Midbrain (tissue), 1 donor: Measurements from ENCODE around the gene OR4D2.
A peak's percentile ranks its signal among the peaks of the same experiment; 100 is the strongest.

ENCODE experiments used
- DNase-seq: peaks from one replicate; lab custom pipeline; 2025; lab: John Stamatoyannopoulos, UW

OR4D2 gene

GRCh38 chr17:58210922-58211321 is 44.1 kb downstream of the OR4D2 start:
- DNase-seq, result no peak

- no peak for DNase-seq
Observed at GRCh38 chr17:58215685-58216084, 48.9 kb downstream of the OR4D2 start.

- no peak for DNase-seq
Observed at GRCh38 chr17:58217766-58218165, 51.0 kb downstream of the OR4D2 start.

- DNase-seq, result peak; percentile 95
Observed at GRCh38 chr17:58219007-58219788, 52.4 kb downstream of the OR4D2 start, which contains the start of gene MKS1. MKS1 (minus strand) TSS chr17:58219255; CDS start chr17:58219230, 25 bp downstream.

GRCh38 chr17:58219789-58220183 is 53.0 kb downstream of the OR4D2 start:
- no peak for DNase-seq
